ENCODE data around the gene ASCL4. TPM values are rescaled to one million over a fixed set of nuclear protein-coding genes. Genes with fewer than 3 reads are reported as not detected.

ASCL4 gene
- total and polyA plus RNA-seq, 2 experiments from 2014 or later, result 0.30 TPM; not detected in 1

DNA sequence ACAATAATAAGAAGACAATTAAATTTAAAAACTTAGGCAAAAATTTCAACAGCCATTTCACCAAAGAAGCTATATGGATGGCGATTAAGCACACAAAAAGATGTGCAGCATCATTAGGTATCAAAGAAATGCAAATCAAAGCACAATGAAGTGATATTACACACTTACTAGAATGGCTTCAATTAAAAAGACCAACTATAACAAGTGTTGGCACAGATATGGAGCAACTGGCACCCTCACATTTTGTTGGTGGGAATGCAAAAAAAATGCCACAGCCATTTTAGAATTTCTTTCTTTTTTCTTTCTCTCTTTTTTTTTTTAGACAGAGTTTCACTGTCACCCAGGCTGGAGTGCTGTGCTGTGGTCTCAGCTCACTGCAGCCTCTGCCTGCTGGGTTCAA lies 11.6 kb upstream of the ASCL4 start:
- no peak overlapping the region for H2AFZ ChIP-seq
- 97% methylated on average over 1 of the region's 1 CpG for WGBS (ENCODE audit: low lambda C conversion rate, missing lambda C conversion rate)
- no peak overlapping the region for H3K4me3 ChIP-seq
- H3K36me3 ChIP-seq (replicated peaks; ENCODE audit: insufficient read depth, low read depth), result no peaks in the 10 kb centered on the region
- no peak overlapping the region for H3K27ac ChIP-seq
- H3K4me1 ChIP-seq (ENCODE audit: insufficient read depth), result no peaks in the 10 kb centered on the region
- peaks cover 24% of the 10 kb centered on the region for H3K79me2 ChIP-seq
- H4K20me1 ChIP-seq (ENCODE audit: insufficient read depth, poor library complexity, severe bottlenecking), result peaks cover 7% of the 10 kb centered on the region
- no peaks in the 10 kb centered on the region for H3K27me3 ChIP-seq
- H3K9me3 ChIP-seq (ENCODE audit: low read depth), result no peaks in the 10 kb centered on the region
- no peak overlapping the region for H3K4me2 ChIP-seq
- no peak for DNase-seq (ENCODE audit: low spot score)
- no peak for TF ChIP-seq EZH2 (IDR thresholded peaks at IDR 0.05; ENCODE audit: borderline replicate concordance)
- H3K9me2 ChIP-seq (replicated peaks; ENCODE audit: insufficient read depth), result no peaks in the 10 kb centered on the region

- Histone ChIP-seq H3K27me3 (no peaks in the 10 kb centered on the region), H4K20me1 (ENCODE audit: insufficient read depth, poor library complexity, severe bottlenecking) (no peaks in the 10 kb centered on the region), H3K36me3 (replicated peaks; ENCODE audit: insufficient read depth, low read depth) (no peaks in the 10 kb centered on the region), H3K4me1 (ENCODE audit: insufficient read depth) (no peaks in the 10 kb centered on the region), H3K27ac (no peak overlapping the region), H3K9me2 (replicated peaks; ENCODE audit: insufficient read depth) (no peaks in the 10 kb centered on the region), H2AFZ (no peak overlapping the region), H3K9me3 (ENCODE audit: low read depth) (no peaks in the 10 kb centered on the region), H3K79me2 (peaks cover 10% of the 10 kb centered on the region), H3K4me3 (no peak overlapping the region), H3K4me2 (no peak overlapping the region)
- 79% methylated on average over 4 of the region's 4 CpGs for WGBS (ENCODE audit: low lambda C conversion rate, missing lambda C conversion rate)
- TF ChIP-seq, protein P1, sequence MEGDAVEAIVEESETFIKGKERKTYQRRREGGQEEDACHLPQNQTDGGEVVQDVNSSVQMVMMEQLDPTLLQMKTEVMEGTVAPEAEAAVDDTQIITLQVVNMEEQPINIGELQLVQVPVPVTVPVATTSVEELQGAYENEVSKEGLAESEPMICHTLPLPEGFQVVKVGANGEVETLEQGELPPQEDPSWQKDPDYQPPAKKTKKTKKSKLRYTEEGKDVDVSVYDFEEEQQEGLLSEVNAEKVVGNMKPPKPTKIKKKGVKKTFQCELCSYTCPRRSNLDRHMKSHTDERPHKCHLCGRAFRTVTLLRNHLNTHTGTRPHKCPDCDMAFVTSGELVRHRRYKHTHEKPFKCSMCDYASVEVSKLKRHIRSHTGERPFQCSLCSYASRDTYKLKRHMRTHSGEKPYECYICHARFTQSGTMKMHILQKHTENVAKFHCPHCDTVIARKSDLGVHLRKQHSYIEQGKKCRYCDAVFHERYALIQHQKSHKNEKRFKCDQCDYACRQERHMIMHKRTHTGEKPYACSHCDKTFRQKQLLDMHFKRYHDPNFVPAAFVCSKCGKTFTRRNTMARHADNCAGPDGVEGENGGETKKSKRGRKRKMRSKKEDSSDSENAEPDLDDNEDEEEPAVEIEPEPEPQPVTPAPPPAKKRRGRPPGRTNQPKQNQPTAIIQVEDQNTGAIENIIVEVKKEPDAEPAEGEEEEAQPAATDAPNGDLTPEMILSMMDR (IDR thresholded peaks at IDR 0.05; ENCODE audit: poor library complexity), result no peak
- TF ChIP-seq EZH2phosphoT487 (IDR thresholded peaks at IDR 0.05; ENCODE audit: low read depth, severe bottlenecking, unreplicated experiment) (no peak), EZH2 (IDR thresholded peaks at IDR 0.05; ENCODE audit: borderline replicate concordance) (no peak)
- no peak for DNase-seq (ENCODE audit: low spot score)
Measured at GRCh38 chr12:107764626-107765025, 9.9 kb upstream of the ASCL4 start.

DNA sequence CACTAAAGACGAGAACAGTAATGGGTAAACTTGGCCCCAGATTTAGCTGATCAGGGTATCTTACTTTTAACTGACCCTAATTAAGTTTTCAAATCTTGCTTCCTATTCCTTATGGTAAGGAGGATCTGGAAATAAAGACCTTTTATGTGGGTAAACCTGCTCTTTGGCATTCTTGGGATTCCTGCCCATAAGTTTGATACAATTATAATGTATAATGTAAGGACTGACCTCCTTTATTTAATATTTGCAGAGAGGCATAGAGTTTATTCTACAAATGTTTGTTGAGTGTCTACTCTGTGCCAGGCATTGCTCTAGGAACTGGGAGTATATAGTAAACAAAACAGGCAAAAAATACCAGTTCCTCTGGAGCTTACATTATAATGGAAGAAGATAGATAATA lies 9.2 kb upstream of the ASCL4 start:
- no peaks in the 10 kb centered on the region for H3K36me3 ChIP-seq (replicated peaks; ENCODE audit: insufficient read depth, low read depth)
- 72% methylated on average over 1 of the region's 1 CpG for WGBS (ENCODE audit: low lambda C conversion rate, missing lambda C conversion rate)
- no peak for TF ChIP-seq EZH2 (IDR thresholded peaks at IDR 0.05; ENCODE audit: borderline replicate concordance)
- TF ChIP-seq EZH2phosphoT487 (IDR thresholded peaks at IDR 0.05; ENCODE audit: low read depth, severe bottlenecking, unreplicated experiment), result no peak
- TF ChIP-seq, protein P1 (IDR thresholded peaks at IDR 0.05; ENCODE audit: poor library complexity), result no peak
- no peaks in the 10 kb centered on the region for H3K9me3 ChIP-seq (ENCODE audit: low read depth)
- no peak overlapping the region for H3K27ac ChIP-seq
- H3K4me3 ChIP-seq, result no peak overlapping the region
- no peak overlapping the region for H3K4me2 ChIP-seq
- H3K79me2 ChIP-seq, result peaks cover 3% of the 10 kb centered on the region
- no peak overlapping the region for H2AFZ ChIP-seq
- H3K4me1 ChIP-seq (ENCODE audit: insufficient read depth), result no peaks in the 10 kb centered on the region
- H4K20me1 ChIP-seq (ENCODE audit: insufficient read depth, poor library complexity, severe bottlenecking), result no peaks in the 10 kb centered on the region
- no peaks in the 10 kb centered on the region for H3K27me3 ChIP-seq
- no peak for DNase-seq (ENCODE audit: low spot score)
- no peaks in the 10 kb centered on the region for H3K9me2 ChIP-seq (replicated peaks; ENCODE audit: insufficient read depth)

- Histone ChIP-seq H2AFZ (no peak overlapping the region), H3K36me3 (replicated peaks; ENCODE audit: insufficient read depth, low read depth) (no peaks in the 10 kb centered on the region), H3K4me2 (no peak overlapping the region), H3K79me2 (no peaks in the 10 kb centered on the region), H3K4me1 (ENCODE audit: insufficient read depth) (no peaks in the 10 kb centered on the region), H3K27ac (no peak overlapping the region), H3K9me2 (replicated peaks; ENCODE audit: insufficient read depth) (no peaks in the 10 kb centered on the region), H3K4me3 (no peak overlapping the region), H3K9me3 (ENCODE audit: low read depth) (no peaks in the 10 kb centered on the region), H4K20me1 (ENCODE audit: insufficient read depth, poor library complexity, severe bottlenecking) (no peaks in the 10 kb centered on the region), H3K27me3 (peaks cover 15% of the 10 kb centered on the region)
- no peak for DNase-seq (ENCODE audit: low spot score)
- TF ChIP-seq EZH2 (IDR thresholded peaks at IDR 0.05; ENCODE audit: borderline replicate concordance), result no peak
- TF ChIP-seq, protein P1 (IDR thresholded peaks at IDR 0.05; ENCODE audit: poor library complexity), result no peak
- TF ChIP-seq EZH2phosphoT487 (IDR thresholded peaks at IDR 0.05; ENCODE audit: low read depth, severe bottlenecking, unreplicated experiment), result no peak
- WGBS (ENCODE audit: low lambda C conversion rate, missing lambda C conversion rate), result 71% methylated on average over 5 of the region's 5 CpGs
Measured at GRCh38 chr12:107767466-107767865, 7.0 kb upstream of the ASCL4 start.
